Heart left ventricle (tissue), 13 donors: Measurements from ENCODE around the gene MRS2.

Source experiments
- CTCF ChIP-seq, 12 donors: fragments of 200-600 bp; sonication (generic) in 4 of 12; IDR thresholded peaks; one replicate each; pipeline versions ENCODE4 v1.5.0 to v1.8.0; 2018 to 2022; ENCODE audit warnings: antibody characterized with exemption in 12 of 12, mild to moderate bottlenecking in 5 of 12
- POLR2A ChIP-seq, 2 donors: fragments of 450-650 bp; IDR thresholded peaks; one replicate each; pipeline ENCODE4 v1.6.1; 2017; ENCODE audit warnings: antibody characterized with exemption in 2 of 2, mild to moderate bottlenecking in 2 of 2, moderate library complexity in 2 of 2
- donor health status: ischemic (EF 13 %, LVEDD 7.1; RV severe dilation, severe dysfunction).
- donor health status: DM: no; HTN: yes; CAD: no.
- donor health status: DM: no; HTN: no; CAD: no.
- donor health status: ischemic (EF 25% LVEDD 6.9; RV normal size, moderate dysfunction).
- donor health status: ischemic (EF 25% LVEDD 5.7; RV mildly dilated, moderate dysfunction).
- donor health status: ischemic (EF 35%, LVEDD 5.7; RV mildly dilated, moderate dysfunction).
- donor health status: nonischemic (EF 11% LVEDD 7.7; RV severe dilation, severe dysfunction).
- donor health status: DM: yes; HTN: yes; CAD: no.
- donor health status: PGD.
- donor health status: ischemic (EF 29% LVEDD 5.4; RV normal size, mild dysfunction).
- donor health status: nonischemic (EF 23%, LVEDD 6.1; RV moderate dilation, normal function).

GRCh38 chr6:24469811-24470210 lies 67.1 kb downstream of the MRS2 start:
- TF ChIP-seq CTCF (IDR thresholded peaks at IDR 0.05) (no peak), POLR2A (IDR thresholded peaks at IDR 0.05) (no peak)
